Natural killer cell (primary cell): Measurements from ENCODE around the gene GPX2. TPM values are rescaled to one million over a fixed set of nuclear protein-coding genes. Genes with fewer than 3 reads are reported as not detected.
A peak's percentile ranks its signal among the peaks of the same experiment; 100 is the strongest.

Source experiments
- ATAC-seq, 3 donors: fragments of 150-1000 bp in 2 of 3; fragments of 200-7000 bp in 1 of 3; cut with Tn5 transposase; 1 replicate in 1 of 3; 2 replicates in 2 of 3; pipeline ENCODE4 v1.10.0; 2021; ENCODE audit warnings: mild to moderate bottlenecking in 2 of 3, moderate library complexity in 2 of 3
- DNase-seq, 2 donors: peaks; one replicate each; pipeline versions ENCODE4 v3.0.0 to v3.0.0-alpha.2; 2013 to 2021; ENCODE audit warnings: mixed read lengths in 1 of 2
- H3K27ac ChIP-seq: one replicate; pipeline ENCODE4 v1.5.1; 2013; ENCODE audit warnings: mild to moderate bottlenecking, low read length
- H3K27me3 ChIP-seq: one replicate; pipeline ENCODE4 v1.6.1; 2013; ENCODE audit warnings: low read length; ENCODE audit not compliant: control insufficient read depth, insufficient read depth
- H3K36me3 ChIP-seq: one replicate; pipeline ENCODE4 v1.6.1; 2013; ENCODE audit warnings: low read length; ENCODE audit not compliant: control insufficient read depth, insufficient read depth
- H3K4me1 ChIP-seq: one replicate; pipeline ENCODE4 v1.6.1; 2013; ENCODE audit warnings: low read length; ENCODE audit not compliant: control insufficient read depth, insufficient read depth
- H3K4me3 ChIP-seq: one replicate; pipeline ENCODE4 v1.5.1; 2013; ENCODE audit warnings: low read length
- H3K9me3 ChIP-seq: one replicate; pipeline ENCODE4 v1.6.1; 2013; ENCODE audit warnings: low read length; ENCODE audit not compliant: control insufficient read depth, insufficient read depth
- H3K27ac Mint-ChIP-seq, 2 donors: one replicate each; pipeline ENCODE4 v1.8.0; 2022; ENCODE audit warnings: mild to moderate bottlenecking in 2 of 2, mixed read lengths in 2 of 2, moderate library complexity in 1 of 2
- H3K27me3 Mint-ChIP-seq, 2 donors: one replicate each; pipeline ENCODE4 v1.8.0; 2022; ENCODE audit warnings: low read depth in 2 of 2, mixed read lengths in 2 of 2
- H3K36me3 Mint-ChIP-seq: one replicate; pipeline ENCODE4 v1.8.0; 2022; ENCODE audit warnings: mixed read lengths
- H3K4me1 Mint-ChIP-seq, 2 donors: one replicate each; pipeline ENCODE4 v1.8.0; 2022; ENCODE audit warnings: mixed read lengths in 2 of 2
- H3K4me3 Mint-ChIP-seq: one replicate; pipeline ENCODE4 v1.8.0; 2022; ENCODE audit warnings: mild to moderate bottlenecking, moderate library complexity, mixed read lengths
- H3K9me3 Mint-ChIP-seq, 2 donors: one replicate each; pipeline ENCODE4 v1.8.0; 2022; ENCODE audit warnings: mixed read lengths in 2 of 2
- CTCF ChIP-seq: fragments of 200-600 bp; IDR thresholded peaks from one replicate; pipeline ENCODE4 v1.8.0; 2022; ENCODE audit warnings: antibody characterized with exemption
- WGBS: methylation state at CpG from one replicate; pipeline ENCODE4 v1.1.7; 2013; ENCODE audit warnings: missing lambda C conversion rate; ENCODE audit not compliant: insufficient coverage; 5-methylcytosine and 5-hydroxymethylcytosine counted together
- intact Hi-C: fragments of 100-400 bp; cut with micrococcal nuclease; formaldehyde crosslinking; loops from one replicate; pipeline ENCODE4 v1.14.2; 2022
- total RNA-seq, 4 donors: library from RNA; stranded (reverse); fragments of 120-200 nt in 1 of 4; gene quantifications; one replicate each; pipeline versions ENCODE4 v1.2.3 to v1.2.4, GENCODE V29; 2013 to 2022

GPX2 gene
- total RNA-seq, 3 donors from 2014 or later (not counting 1 experiment from before 2014, with no cell fraction given): not detected

- no peak overlapping the region for H3K4me3 ChIP-seq
- H3K27me3 Mint-ChIP-seq: no peaks in the 10 kb centered on the region
- H3K36me3 Mint-ChIP-seq: no peaks in the 10 kb centered on the region
- no peak for TF ChIP-seq CTCF
- H3K4me1 Mint-ChIP-seq: peaks cover 23 to 51% of the 10 kb centered on the region in 2 donors
- no peaks in the 10 kb centered on the region for H3K9me3 ChIP-seq
- no peak for DNase-seq
- H3K27ac Mint-ChIP-seq: no peak overlapping the region
- H3K36me3 ChIP-seq: peaks cover 5% of the 10 kb centered on the region
- WGBS: 96% methylated on average over 11 of the region's 12 CpGs
- no peak overlapping the region for H3K4me3 Mint-ChIP-seq
- ATAC-seq: no peak
- no peaks in the 10 kb centered on the region for H3K27me3 ChIP-seq
- peaks cover 14% of the 10 kb centered on the region for H3K4me1 ChIP-seq
- intact Hi-C loops: no loop called here
- H3K27ac ChIP-seq: no peak overlapping the region
- no peaks in the 10 kb centered on the region for H3K9me3 Mint-ChIP-seq
Observed at GRCh38 chr14:64945431-64946178, 3.1 kb upstream of the GPX2 start.

- no peaks in the 10 kb centered on the region for H3K27me3 Mint-ChIP-seq
- ATAC-seq: no peak
- no peak for TF ChIP-seq CTCF
- H3K36me3 Mint-ChIP-seq: no peaks in the 10 kb centered on the region
- no peak overlapping the region for H3K27ac Mint-ChIP-seq
- no peaks in the 10 kb centered on the region for H3K9me3 Mint-ChIP-seq
- 90% methylated on average over 3 of the region's 4 CpGs for WGBS
- DNase-seq: no peak
- Histone ChIP-seq H3K4me3 (no peak overlapping the region), H3K4me1 (peaks cover 14% of the 10 kb centered on the region), H3K27ac (no peak overlapping the region), H3K9me3 (no peaks in the 10 kb centered on the region), H3K36me3 (peaks cover 7% of the 10 kb centered on the region), H3K27me3 (no peaks in the 10 kb centered on the region)
- peaks cover 23 to 58% of the 10 kb centered on the region in 2 donors for H3K4me1 Mint-ChIP-seq
- intact Hi-C loops: no loop called here
- H3K4me3 Mint-ChIP-seq: no peak overlapping the region
Observed at GRCh38 chr14:64944861-64945260, 2.3 kb upstream of the GPX2 start.

- Histone ChIP-seq H3K27me3 (no peaks in the 10 kb centered on the region), H3K4me1 (peaks cover 14% of the 10 kb centered on the region), H3K9me3 (no peaks in the 10 kb centered on the region), H3K27ac (no peak overlapping the region), H3K4me3 (no peak overlapping the region), H3K36me3 (peaks cover 10% of the 10 kb centered on the region)
- no peaks in the 10 kb centered on the region for H3K36me3 Mint-ChIP-seq
- H3K4me1 Mint-ChIP-seq: peaks cover 27 to 64% of the 10 kb centered on the region in 2 donors
- H3K9me3 Mint-ChIP-seq: no peaks in the 10 kb centered on the region
- DNase-seq (no peak), ATAC-seq (no peak)
- H3K27ac Mint-ChIP-seq: peak overlapping the region; percentile 23 to 74
- no peak overlapping the region for H3K4me3 Mint-ChIP-seq
- WGBS: 91% methylated on average over 2 of the region's 2 CpGs
- intact Hi-C loops: no loop called here
- TF ChIP-seq CTCF: no peak
- H3K27me3 Mint-ChIP-seq: no peaks in the 10 kb centered on the region
Observed at GRCh38 chr14:64944041-64944440, 1.5 kb upstream of the GPX2 start.

- Histone ChIP-seq H3K27me3 (no peaks in the 10 kb centered on the region), H3K4me3 (no peak overlapping the region), H3K4me1 (peaks cover 14% of the 10 kb centered on the region), H3K9me3 (no peaks in the 10 kb centered on the region), H3K36me3 (peaks cover 10% of the 10 kb centered on the region), H3K27ac (no peak overlapping the region)
- 9% methylated on average over 6 of the region's 6 CpGs for WGBS
- ATAC-seq (peak in 2 of 3 donors; percentile 37 to 47), DNase-seq (no peak)
- H3K27ac Mint-ChIP-seq: peak overlapping the region; percentile 23 to 74
- TF ChIP-seq CTCF: no peak
- intact Hi-C loops: no loop called here
- no peaks in the 10 kb centered on the region for H3K27me3 Mint-ChIP-seq
- peaks cover 31 to 64% of the 10 kb centered on the region in 2 donors for H3K4me1 Mint-ChIP-seq
- no peak overlapping the region for H3K4me3 Mint-ChIP-seq
- no peaks in the 10 kb centered on the region for H3K9me3 Mint-ChIP-seq
- no peaks in the 10 kb centered on the region for H3K36me3 Mint-ChIP-seq
Observed at GRCh38 chr14:64943556-64943955, 1.0 kb upstream of the GPX2 start.
